K562 (cell line): Measurements from ENCODE around the gene PTPRO.

Experiments used
- CHD2 ChIP-seq: IDR thresholded peaks from 2 replicates; pipeline ENCODE4 v1.6.1; 2011; ENCODE audit warnings: low read depth, low read length
- CREBBP ChIP-seq: IDR thresholded peaks from one replicate; pipeline ENCODE4 v1.6.1; 2012; ENCODE audit warnings: low read depth, mild to moderate bottlenecking, control low read depth, inconsistent platforms, low read length
- DPF2 ChIP-seq: fragments of 450-650 bp; IDR thresholded peaks from 2 replicates; pipeline ENCODE4 v1.6.1; 2016
- HNRNPL ChIP-seq: fragments of 200-400 bp; formaldehyde crosslinking; IDR thresholded peaks from 2 replicates; pipeline ENCODE4 v1.6.1; 2017; ENCODE audit warnings: low read depth, mild to moderate bottlenecking, low read length
- NR2C1 ChIP-seq, 2 experiments: fragments of 450-650 bp; IDR thresholded peaks; 2 replicates each; pipeline ENCODE4 v1.6.1; 2017; ENCODE audit warnings: mild to moderate bottlenecking in 2 of 2, antibody characterized with exemption in 1 of 2, inconsistent platforms in 1 of 2, missing compliant biosample characterization in 1 of 2, missing genetic modification characterization in 1 of 2
- POLR2A ChIP-seq: fragments of 450-650 bp; conservative IDR thresholded peaks from 2 replicates; pipeline ENCODE4 v1.6.1; 2016
- POLR2AphosphoS5 ChIP-seq: IDR thresholded peaks from 2 replicates; pipeline ENCODE4 v1.6.1; 2011; ENCODE audit warnings: mild to moderate bottlenecking, low read depth, low read length, moderate library complexity; ENCODE audit not compliant: control insufficient read depth, insufficient read depth
- RFX5 ChIP-seq: IDR thresholded peaks from 2 replicates; pipeline ENCODE4 v1.6.1; 2011; ENCODE audit warnings: low read depth, mild to moderate bottlenecking, improper control_type of control experiment, low read length
- TF ChIP-seq, protein P1 (sequence below), 2 experiments: fragments of 450-650 bp in 1 of 2; sonication (generic) in 1 of 2; formaldehyde crosslinking in 1 of 2; IDR thresholded peaks; 2 replicates each; pipeline versions ENCODE4 v1.7.1 to v1.9.0; 2016 to 2022; ENCODE audit warnings: inconsistent platforms in 1 of 2, mild to moderate bottlenecking in 1 of 2, missing genetic modification reagents in 1 of 2
- TF ChIP-seq, protein P2 (sequence below), 3 experiments: IDR thresholded peaks in 2 of 3; conservative IDR thresholded peaks in 1 of 3; 2 replicates each; pipeline ENCODE4 v1.5.1; 2011 to 2012; ENCODE audit warnings: low read length in 3 of 3, mild to moderate bottlenecking in 3 of 3, control low read depth in 2 of 3, improper control_type of control experiment in 1 of 3, inconsistent platforms in 1 of 3, low read depth in 1 of 3, mixed read lengths in 1 of 3, moderate library complexity in 1 of 3; ENCODE audit not compliant: insufficient read depth in 2 of 3

DNA sequence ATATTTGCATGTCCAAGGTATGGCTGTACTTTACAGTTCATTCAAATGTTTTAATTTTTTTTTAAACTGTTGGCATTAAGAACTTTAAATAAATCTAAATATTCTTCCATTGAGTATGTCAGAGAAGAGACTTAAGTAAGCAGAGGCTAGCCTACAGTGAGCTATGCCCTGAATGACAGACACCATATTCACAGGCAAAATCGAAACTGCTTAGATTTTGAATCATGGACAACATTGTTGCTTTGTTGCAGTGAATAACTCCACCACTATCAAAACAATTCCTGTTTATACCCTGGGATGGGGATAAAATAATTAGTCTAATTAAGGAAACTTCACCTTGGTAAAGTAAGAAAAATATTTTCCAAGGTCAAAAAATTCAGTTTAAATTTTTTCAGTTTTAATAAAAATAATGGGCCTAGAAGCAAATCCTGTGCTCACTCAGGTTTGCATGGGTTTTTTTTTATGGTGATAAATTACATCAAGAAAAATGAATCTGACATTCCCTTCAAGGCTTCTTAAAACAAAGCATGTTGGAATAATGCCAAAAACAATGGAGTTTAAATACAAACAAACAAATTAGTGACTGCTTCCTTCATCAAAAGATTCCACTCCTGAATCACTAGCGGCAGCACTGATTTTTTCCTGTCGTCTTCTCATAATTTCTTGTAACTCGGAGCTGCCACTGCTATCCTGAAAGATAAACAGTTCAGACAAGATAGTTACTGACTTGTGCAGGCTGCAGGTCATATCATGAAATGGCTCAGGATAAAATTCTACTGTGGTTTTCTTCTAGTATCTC, 298.6 kb downstream of the PTPRO start:
- TF ChIP-seq CREBBP (no peak), NR2C1 (IDR thresholded peaks at IDR 0.05) (no peak), NR2C1 (tag; IDR thresholded peaks at IDR 0.05) (no peak), HNRNPL (no peak), RFX5 (no peak), POLR2A (no peak), CHD2 (no peak), DPF2 (no peak), POLR2AphosphoS5 (no peak)
- TF ChIP-seq, protein P1, sequence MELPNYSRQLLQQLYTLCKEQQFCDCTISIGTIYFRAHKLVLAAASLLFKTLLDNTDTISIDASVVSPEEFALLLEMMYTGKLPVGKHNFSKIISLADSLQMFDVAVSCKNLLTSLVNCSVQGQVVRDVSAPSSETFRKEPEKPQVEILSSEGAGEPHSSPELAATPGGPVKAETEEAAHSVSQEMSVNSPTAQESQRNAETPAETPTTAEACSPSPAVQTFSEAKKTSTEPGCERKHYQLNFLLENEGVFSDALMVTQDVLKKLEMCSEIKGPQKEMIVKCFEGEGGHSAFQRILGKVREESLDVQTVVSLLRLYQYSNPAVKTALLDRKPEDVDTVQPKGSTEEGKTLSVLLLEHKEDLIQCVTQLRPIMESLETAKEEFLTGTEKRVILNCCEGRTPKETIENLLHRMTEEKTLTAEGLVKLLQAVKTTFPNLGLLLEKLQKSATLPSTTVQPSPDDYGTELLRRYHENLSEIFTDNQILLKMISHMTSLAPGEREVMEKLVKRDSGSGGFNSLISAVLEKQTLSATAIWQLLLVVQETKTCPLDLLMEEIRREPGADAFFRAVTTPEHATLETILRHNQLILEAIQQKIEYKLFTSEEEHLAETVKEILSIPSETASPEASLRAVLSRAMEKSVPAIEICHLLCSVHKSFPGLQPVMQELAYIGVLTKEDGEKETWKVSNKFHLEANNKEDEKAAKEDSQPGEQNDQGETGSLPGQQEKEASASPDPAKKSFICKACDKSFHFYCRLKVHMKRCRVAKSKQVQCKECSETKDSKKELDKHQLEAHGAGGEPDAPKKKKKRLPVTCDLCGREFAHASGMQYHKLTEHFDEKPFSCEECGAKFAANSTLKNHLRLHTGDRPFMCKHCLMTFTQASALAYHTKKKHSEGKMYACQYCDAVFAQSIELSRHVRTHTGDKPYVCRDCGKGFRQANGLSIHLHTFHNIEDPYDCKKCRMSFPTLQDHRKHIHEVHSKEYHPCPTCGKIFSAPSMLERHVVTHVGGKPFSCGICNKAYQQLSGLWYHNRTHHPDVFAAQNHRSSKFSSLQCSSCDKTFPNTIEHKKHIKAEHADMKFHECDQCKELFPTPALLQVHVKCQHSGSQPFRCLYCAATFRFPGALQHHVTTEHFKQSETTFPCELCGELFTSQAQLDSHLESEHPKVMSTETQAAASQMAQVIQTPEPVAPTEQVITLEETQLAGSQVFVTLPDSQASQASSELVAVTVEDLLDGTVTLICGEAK (IDR thresholded peaks at IDR 0.05) = no peak
- TF ChIP-seq, protein P1 (CRISPR knock-in tag; IDR thresholded peaks at IDR 0.05) = no peak
- TF ChIP-seq, protein P2, sequence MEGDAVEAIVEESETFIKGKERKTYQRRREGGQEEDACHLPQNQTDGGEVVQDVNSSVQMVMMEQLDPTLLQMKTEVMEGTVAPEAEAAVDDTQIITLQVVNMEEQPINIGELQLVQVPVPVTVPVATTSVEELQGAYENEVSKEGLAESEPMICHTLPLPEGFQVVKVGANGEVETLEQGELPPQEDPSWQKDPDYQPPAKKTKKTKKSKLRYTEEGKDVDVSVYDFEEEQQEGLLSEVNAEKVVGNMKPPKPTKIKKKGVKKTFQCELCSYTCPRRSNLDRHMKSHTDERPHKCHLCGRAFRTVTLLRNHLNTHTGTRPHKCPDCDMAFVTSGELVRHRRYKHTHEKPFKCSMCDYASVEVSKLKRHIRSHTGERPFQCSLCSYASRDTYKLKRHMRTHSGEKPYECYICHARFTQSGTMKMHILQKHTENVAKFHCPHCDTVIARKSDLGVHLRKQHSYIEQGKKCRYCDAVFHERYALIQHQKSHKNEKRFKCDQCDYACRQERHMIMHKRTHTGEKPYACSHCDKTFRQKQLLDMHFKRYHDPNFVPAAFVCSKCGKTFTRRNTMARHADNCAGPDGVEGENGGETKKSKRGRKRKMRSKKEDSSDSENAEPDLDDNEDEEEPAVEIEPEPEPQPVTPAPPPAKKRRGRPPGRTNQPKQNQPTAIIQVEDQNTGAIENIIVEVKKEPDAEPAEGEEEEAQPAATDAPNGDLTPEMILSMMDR (IDR thresholded peaks at IDR 0.05 in 2 of 3, conservative IDR thresholded peaks at IDR 0.05 in 1 of 3; ENCODE audit: insufficient read depth in 2 of 3, low read depth in 1 of 3, low read length in 3 of 3) = no peak
